GM12801 (cell line): ENCODE measurements around the gene NHLRC4.

ENCODE experiments used
- CTCF ChIP-seq: IDR thresholded peaks from one replicate; pipeline ENCODE4 v1.5.1; 2011; ENCODE audit warnings: control low read depth; ENCODE audit not compliant: insufficient read length; ENCODE audit errors: extremely low read depth

Gene NHLRC4

GRCh38 chr16:582614-583331, 16.0 kb downstream of the NHLRC4 start:
- TF ChIP-seq CTCF = no peak

GRCh38 chr16:583470-583814, 16.6 kb downstream of the NHLRC4 start:
- TF ChIP-seq CTCF = no peak

- TF ChIP-seq CTCF = no peak
Measured at GRCh38 chr16:583815-584591, 17.2 kb downstream of the NHLRC4 start.

GRCh38 chr16:585351-585750, 18.5 kb downstream of the NHLRC4 start:
- no peak for TF ChIP-seq CTCF

- no peak for TF ChIP-seq CTCF
Measured at GRCh38 chr16:586047-586644, 19.3 kb downstream of the NHLRC4 start.

GRCh38 chr16:586645-587590, 20.1 kb downstream of the NHLRC4 start:
- no peak for TF ChIP-seq CTCF

GRCh38 chr16:588639-588888, 21.8 kb downstream of the NHLRC4 start:
- TF ChIP-seq CTCF = no peak
